GM21717 (cell line): ENCODE data around the gene C1QL2.

Experiments
- ATAC-seq: cut with Tn5 transposase; IDR thresholded peaks from one replicate; pipeline ENCODE4 v1.9.1; 2021; ENCODE audit warnings: mild to moderate bottlenecking, moderate library complexity; ENCODE audit not compliant: unreplicated experiment

C1QL2 gene

DNA sequence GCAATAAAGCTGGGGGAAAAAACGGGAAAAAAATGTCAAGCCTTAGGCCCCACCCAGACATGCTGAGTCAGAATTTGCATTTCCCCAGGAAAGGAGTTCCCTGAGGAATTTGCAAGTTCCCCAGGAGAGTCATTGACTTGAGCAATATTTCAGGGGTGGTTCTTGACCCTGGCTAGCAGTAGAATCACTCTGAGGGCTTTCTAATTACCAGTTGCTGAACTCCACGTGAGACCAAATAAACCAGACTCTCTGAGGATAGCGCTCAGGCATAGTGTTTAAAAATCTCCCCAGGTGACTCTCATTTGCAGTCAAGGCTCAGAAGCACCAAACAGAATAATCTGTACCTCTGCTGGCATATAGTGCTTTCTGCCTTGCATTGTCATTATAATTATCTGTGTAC is 48.7 kb downstream of the C1QL2 start:
- no peak for ATAC-seq

DNA sequence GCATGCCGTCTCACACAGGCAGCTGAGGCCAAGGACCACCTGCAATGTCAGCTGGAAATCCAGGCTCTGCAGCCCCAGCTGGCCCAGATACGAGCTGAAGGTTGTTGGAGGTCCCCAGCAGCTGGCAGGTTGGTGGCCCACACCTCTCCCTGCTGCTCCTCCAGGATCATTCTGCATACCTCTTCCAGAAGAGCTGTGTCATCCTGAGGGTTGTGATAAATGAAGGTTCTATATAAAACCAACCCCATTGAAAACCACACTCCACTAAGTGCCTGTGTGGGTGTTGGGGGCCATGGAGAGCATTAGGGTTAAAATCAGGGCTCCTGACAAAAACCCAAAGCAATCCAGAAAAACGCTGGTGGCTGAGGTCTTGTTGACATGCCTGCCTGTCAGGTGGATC is 50.4 kb downstream of the C1QL2 start:
- ATAC-seq: no peak

DNA sequence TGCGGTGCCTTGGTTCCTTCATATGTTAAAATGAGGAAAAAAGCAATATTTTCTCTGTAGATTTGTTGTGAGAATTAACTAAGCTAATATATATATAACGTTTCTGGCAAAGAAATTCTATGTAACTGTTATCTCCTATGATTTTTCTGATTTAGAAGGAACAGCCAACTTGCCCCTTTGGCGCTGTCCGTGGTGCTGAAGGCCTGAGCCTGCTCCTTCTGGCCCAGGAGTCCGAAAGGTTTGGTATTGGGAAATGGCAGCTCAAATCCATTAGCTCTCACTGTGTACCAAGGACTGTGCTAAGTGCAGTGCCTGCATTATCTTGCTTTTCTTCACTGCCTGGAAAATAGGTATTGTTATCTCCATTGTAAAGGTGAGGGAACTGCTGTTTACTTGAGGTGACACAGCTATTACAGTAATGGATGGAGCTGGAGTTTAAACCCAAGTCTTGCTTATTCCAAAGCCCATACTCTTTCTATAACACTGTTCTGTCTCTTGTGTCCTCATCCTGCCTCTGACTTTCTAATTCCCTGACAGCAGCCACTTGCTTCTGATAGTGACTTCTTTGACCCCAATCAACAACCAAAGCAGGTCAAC is 52.2 kb downstream of the C1QL2 start:
- ATAC-seq: no peak
